ENCODE measurements around the gene IER2. TPM values are rescaled to one million over a fixed set of nuclear protein-coding genes. Genes with fewer than 3 reads are reported as not detected.

Gene IER2
- total and polyA plus RNA-seq, 9 of the 15 experiments (the other 6 are each of a cell fraction or from before 2014, with no cell fraction given): 4.5 to 205 (median 23.7) TPM

- TF ChIP-seq, protein P1, sequence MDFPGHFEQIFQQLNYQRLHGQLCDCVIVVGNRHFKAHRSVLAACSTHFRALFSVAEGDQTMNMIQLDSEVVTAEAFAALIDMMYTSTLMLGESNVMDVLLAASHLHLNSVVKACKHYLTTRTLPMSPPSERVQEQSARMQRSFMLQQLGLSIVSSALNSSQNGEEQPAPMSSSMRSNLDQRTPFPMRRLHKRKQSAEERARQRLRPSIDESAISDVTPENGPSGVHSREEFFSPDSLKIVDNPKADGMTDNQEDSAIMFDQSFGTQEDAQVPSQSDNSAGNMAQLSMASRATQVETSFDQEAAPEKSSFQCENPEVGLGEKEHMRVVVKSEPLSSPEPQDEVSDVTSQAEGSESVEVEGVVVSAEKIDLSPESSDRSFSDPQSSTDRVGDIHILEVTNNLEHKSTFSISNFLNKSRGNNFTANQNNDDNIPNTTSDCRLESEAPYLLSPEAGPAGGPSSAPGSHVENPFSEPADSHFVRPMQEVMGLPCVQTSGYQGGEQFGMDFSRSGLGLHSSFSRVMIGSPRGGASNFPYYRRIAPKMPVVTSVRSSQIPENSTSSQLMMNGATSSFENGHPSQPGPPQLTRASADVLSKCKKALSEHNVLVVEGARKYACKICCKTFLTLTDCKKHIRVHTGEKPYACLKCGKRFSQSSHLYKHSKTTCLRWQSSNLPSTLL (IDR thresholded peaks at IDR 0.05): no peak
- TF ChIP-seq PURB (CRISPR knock-in tag; IDR thresholded peaks at IDR 0.05; ENCODE audit: low read depth) (no peak), CAMTA2 (CRISPR knock-in tag; conservative IDR thresholded peaks at IDR 0.05) (no peak), RNF219 (CRISPR knock-in tag; IDR thresholded peaks at IDR 0.05) (no peak), EZH2 (IDR thresholded peaks at IDR 0.05; ENCODE audit: borderline replicate concordance, low read depth, low read length) (no peak), PTRF (tag; IDR thresholded peaks at IDR 0.05) (no peak), STAT6 (CRISPR knock-in tag; IDR thresholded peaks at IDR 0.05) (no peak), STAT5A (IDR thresholded peaks at IDR 0.05; ENCODE audit: borderline replicate concordance, low read length) (no peak), ZNF232 (CRISPR knock-in tag; IDR thresholded peaks at IDR 0.05) (0 out of 2 replicates have a peak, but pooled peaks have one; percentile 74), HMG20B (CRISPR knock-in tag; IDR thresholded peaks at IDR 0.05) (no peak), NR2F6 (CRISPR knock-in tag; IDR thresholded peaks at IDR 0.05) (no peak), TBL1XR1 (IDR thresholded peaks at IDR 0.05; ENCODE audit: low read length in 2 of 2) (peak in 1 of 2 experiments; percentile 65; a peak in 1 of 4 replicates), ZNF77 (CRISPR knock-in tag; IDR thresholded peaks at IDR 0.05) (no peak)
- TF ChIP-seq, protein P2, sequence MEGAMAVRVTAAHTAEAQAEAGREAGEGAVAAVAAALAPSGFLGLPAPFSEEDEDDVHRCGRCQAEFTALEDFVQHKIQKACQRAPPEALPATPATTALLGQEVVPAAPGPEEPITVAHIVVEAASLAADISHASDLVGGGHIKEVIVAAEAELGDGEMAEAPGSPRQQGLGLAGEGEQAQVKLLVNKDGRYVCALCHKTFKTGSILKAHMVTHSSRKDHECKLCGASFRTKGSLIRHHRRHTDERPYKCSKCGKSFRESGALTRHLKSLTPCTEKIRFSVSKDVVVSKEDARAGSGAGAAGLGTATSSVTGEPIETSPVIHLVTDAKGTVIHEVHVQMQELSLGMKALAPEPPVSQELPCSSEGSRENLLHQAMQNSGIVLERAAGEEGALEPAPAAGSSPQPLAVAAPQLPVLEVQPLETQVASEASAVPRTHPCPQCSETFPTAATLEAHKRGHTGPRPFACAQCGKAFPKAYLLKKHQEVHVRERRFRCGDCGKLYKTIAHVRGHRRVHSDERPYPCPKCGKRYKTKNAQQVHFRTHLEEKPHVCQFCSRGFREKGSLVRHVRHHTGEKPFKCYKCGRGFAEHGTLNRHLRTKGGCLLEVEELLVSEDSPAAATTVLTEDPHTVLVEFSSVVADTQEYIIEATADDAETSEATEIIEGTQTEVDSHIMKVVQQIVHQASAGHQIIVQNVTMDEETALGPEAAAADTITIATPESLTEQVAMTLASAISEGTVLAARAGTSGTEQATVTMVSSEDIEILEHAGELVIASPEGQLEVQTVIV (CRISPR knock-in tag; IDR thresholded peaks at IDR 0.05; ENCODE audit: borderline replicate concordance): no peak
- TF ChIP-seq, protein P3, sequence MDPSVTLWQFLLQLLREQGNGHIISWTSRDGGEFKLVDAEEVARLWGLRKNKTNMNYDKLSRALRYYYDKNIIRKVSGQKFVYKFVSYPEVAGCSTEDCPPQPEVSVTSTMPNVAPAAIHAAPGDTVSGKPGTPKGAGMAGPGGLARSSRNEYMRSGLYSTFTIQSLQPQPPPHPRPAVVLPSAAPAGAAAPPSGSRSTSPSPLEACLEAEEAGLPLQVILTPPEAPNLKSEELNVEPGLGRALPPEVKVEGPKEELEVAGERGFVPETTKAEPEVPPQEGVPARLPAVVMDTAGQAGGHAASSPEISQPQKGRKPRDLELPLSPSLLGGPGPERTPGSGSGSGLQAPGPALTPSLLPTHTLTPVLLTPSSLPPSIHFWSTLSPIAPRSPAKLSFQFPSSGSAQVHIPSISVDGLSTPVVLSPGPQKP (CRISPR knock-in tag; IDR thresholded peaks at IDR 0.05): no peak
- TF ChIP-seq, protein P4, sequence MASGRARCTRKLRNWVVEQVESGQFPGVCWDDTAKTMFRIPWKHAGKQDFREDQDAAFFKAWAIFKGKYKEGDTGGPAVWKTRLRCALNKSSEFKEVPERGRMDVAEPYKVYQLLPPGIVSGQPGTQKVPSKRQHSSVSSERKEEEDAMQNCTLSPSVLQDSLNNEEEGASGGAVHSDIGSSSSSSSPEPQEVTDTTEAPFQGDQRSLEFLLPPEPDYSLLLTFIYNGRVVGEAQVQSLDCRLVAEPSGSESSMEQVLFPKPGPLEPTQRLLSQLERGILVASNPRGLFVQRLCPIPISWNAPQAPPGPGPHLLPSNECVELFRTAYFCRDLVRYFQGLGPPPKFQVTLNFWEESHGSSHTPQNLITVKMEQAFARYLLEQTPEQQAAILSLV (tag; IDR thresholded peaks at IDR 0.05): no peak
Observed at GRCh38 chr19:13154241-13154778, 4.1 kb downstream of the IER2 start (continued).
